ENCODE results near the gene PDXDC1.
"Not testable (repeated sequence)": the region's sequence is repeated elsewhere in the genome, so short reads cannot be mapped to it uniquely, and the experiment has no call there.

PDXDC1 gene

DNA sequence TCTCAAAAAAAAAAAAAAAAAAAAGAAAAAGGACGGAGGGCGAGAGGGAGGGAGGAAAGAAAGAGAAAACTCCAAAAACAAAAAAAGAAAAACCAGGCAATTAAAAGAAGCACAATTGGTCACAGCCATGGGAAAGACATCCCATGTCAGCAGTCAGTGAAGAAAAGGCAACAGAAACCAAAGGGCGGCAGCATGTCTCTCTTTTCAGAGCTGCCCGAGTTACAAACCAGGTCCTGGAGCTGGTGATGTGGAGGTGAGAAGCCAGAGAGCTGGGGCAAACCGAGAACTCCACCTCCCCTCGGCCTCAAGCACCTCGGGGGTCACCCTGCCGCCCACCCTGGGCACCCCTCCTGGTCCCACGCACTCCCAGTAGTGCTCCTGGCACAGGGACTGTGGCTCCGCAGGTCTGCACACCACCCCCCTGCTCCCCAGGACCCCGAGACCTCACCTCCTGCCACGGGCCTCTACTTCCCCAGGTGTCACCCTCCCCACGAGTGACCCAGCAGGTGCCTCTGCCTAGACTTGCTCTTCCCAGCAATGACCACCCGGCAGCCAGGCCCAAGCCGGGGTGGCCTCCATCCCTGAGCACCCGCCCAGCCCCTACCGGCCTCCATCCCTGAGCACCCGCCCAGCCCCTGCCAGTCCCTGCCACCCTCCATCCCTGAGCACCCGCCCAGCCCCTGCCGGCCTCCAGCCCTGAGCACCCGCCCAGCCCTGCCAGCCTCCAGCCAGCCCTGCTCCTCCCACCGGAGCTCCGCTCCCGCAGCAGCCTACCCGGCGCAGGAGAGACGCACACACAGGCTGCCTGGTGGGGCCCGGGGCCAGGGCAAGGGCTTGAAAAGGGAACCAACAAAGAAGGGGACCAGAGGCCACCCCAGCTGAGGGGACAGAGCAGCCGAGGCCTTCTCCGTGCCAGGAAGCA lies 165.9 kb downstream of the PDXDC1 start:
- not testable (repeated sequence) for DNase-seq

DNA sequence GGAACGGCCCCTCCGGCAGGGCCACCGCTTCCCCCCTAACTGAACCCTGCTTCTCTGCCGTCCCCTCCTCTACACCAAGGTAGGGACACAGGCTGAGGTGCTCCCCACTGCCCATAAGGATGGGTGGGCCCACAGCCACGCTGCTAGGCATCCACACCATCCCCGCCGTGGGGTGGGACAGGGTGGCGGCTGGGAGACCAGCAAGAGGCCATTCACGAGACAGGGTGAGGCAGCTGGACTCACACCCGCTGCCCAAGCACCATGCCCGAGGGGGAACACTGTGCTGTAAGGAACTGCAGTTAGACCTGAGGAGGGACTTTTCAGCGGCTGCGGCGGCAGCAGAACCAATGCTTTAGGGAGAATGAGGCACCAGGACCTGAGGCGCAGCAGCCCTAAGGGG lies 166.8 kb downstream of the PDXDC1 start:
- no peak for DNase-seq

DNA sequence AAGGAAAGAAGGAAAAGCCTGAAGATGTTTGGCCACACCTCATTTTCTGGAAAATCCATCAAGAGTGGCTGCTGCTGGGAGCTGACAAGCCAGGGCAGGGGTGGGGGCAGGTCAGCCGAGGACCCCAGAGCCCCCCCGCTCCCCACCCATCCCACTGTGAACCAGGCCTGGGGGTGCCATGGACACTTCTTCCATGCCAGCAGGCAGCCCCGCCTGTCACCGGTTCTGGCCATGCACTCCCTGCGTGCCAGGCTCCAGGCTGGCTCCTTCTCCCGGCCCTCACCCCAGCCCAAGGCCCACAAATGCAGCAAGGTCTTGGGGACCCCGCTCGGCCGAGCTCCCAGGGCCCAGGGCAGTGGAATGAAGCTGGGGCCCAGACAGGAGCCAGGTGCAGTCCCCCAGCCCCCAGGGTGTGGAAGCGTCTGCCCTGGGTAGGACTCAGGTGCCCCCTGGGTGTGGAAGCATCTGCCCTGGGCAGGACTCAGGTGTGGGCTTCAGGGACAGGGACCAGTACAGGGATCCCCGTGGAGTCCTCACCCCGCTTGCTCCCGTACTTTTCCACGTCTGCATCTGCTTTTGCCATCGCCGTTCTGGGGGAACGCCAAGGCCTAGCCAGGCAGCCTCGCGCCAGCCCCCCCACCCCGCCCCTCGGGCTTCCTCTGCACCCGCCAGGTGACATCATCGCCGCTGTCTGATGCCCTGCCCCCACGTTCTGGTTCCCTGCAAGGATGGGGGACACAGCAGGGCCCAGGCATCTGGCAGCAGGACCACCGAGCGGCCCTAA lies 167.5 kb downstream of the PDXDC1 start:
- not testable (repeated sequence) for DNase-seq

DNA sequence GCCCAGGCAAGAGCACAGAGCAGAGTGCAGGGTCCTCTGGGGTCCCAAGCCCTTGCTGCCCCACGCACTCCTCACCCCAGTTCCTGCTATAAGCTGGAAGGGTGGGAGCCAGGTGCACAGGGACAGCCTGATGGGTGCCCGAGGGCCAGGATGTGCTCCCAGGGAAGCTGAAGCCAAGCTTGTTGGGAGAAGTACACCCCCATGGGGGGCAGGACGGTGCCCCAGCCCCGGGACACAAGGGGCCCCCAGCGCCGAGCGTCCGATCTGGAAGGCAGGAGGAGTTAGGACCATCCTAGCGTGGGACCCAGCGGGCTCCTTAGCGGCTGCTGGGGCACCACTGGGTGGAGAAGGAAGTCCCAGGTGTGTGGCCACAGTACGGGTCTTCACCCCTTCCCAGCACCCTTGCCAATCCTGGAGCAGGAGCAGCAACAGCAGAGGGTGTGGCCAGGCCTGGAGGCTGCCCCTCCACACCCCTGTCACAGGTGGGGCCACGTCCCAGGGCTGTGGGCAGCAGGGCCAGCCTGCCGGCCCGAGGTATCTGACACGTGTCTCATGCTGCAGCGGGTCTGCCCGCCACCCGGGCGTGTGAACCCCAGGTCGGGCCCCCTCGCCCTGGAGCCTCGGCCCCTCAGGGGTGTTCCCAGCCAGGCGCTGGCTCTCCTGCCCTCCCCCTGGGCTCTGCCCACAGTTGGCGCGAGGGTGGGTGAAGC lies 168.2 kb downstream of the PDXDC1 start:
- DNase-seq, result not testable (repeated sequence)

DNA sequence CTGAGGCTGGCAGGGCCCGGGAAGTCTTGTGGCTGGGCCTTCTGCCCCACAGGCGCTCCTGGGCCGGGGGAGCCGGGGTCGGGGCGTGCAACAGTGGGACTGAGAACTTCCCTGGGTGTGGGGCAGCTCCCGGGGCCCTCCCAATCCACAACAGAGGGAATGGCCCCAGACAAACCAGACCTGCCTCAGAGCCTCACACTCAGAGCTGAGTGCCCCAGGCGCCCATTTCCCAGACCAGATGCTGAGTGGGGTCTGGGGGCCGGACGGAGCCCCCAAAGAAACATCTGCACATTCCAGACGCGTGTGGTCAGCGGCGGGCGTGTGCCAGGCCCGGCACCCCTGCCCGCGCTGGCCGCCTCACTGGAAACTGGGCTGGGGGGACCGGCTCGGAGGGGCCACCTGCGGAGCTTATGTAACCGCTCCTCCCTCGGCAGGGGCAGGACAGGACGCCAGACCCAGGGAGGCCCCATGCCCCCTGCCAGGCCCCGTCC lies 168.8 kb downstream of the PDXDC1 start:
- not testable (repeated sequence) for DNase-seq

DNA sequence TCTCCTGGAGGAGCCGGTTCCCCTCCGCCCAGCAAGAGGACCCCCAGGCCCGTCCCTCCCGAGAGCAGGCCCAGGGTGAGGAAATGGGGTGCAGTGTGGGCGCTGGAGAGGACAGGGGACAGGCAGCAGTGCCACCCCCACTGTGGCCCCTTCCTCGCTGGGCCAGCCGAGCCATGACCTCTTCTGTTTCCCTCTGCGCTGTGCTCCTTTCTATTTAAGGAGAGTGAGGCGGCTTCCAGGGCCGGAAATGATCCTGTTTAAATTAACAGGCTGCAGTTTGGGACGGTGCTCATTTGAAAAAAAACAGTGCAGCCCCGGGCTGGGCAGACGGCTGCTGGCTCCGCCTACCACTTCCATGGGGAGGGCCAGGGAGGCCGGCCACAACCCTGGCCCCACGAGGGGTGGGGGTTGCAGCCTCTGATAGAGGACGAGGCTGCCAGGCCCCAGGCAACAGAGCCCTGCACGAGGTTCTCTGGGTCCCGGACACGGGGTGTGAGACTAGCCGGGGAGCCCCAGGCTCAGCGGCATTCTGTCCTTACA lies 169.3 kb downstream of the PDXDC1 start:
- DNase-seq, result not testable (repeated sequence)

DNA sequence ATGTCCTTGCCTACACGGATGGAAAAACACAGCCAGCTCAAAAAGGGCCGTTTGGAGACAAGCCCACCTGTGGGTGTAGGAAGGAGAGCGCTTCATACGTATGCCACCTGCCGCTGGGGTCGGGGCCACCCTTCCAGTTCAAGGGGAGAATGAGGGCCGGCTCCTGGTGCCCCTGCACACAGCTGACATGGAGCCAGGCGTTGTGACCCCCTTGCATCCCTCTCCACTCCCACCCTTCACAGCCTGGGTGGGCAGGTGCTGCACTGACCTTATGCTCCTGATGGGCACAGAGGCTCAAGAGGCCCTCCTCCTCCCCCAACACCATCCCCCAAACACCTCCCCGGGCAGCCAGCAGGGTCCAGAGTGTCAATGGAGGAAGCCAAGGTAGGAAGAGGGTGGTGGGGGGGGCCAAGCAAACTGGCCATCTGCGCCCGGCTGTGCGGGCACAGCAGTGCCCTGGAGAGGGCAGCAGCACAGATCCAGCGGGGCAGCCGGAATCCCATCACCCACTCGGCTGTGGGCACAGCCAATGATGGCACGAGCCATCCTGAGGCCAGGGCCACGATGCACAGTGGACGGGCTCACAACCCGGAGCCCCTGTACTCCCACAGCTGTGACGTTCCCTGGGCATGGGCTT lies 170.1 kb downstream of the PDXDC1 start:
- DNase-seq, result not testable (repeated sequence)

DNA sequence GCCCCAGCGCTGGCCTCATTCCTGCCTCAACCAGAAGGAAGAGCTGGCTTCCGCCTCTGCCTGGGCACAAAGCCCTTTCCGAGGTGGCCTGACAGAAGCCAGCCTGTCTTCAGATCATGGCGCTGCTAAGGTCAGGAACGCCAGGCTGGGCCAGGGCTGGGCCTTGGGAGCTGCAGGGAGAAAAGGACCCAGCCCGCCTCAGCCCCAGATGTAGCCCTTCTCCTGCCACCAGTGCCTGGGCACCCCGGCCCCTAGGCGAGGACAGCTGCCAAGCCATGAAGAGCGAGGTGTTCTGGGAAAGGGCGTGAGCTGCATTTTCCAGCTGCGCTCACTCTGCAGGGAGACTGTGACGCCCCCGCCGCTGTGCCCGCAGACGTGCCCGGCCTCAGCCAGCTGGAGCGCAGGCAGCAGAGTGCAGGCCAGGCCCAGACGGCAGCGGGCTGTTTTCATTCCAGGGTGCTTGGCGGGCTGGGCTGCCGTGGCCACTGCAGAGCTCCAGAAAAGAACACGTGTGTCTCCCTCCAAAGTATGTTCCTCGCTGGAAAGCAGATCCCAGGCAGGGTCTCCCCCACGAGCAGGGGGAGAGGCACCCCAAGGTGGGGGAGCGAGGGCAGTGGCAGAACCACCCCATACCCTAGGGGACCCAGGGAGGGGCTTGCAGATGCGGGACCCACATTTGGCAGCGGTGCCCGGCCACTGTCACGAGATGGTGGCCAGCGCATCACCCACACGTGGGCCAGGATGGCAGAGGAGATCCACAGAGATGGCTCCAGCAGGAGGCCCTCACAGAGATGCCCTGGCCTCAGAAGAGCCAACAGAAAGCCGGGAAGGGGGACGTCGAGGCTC lies 170.8 kb downstream of the PDXDC1 start:
- DNase-seq, result not testable (repeated sequence)

DNA sequence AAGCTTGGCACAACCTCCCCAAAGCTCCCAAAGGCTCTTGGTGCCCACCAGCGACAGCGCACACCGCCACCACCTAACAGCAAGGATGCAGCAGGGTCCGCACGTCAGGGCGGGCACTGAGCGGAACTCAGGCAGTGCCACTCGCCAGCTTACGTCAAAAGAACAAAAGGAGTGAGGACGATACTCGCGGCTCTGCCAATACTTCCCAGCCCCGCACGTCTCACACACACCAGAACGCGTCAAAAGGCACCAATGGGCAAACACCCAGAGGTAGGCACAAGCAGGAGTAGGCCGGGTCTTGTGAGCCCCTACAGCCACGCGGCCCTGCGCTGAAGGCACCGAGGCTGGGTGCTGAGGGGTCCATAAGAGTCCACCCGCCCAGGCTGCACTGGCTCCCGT lies 171.4 kb downstream of the PDXDC1 start:
- not testable (repeated sequence) for DNase-seq

DNA sequence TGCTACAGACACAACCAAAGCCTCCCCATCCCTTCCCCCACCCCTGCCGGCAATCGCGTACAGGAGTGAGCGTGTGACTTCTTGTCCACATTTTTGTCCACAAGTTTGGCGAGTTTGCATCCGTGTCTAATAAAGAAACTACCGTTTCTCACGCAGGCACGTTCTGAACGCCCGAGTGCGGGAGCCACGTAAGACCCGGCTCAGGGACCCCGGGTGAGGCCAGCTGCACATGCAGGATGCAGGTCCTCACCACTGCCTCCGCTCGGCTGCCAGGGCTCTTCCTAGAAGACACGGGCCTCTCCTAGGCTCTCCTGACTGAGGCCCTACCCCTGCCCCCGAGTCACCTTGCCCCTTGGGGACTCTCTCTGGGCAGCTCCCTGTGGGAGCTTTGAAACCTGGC lies 174.0 kb downstream of the PDXDC1 start:
- not testable (repeated sequence) for DNase-seq

DNA sequence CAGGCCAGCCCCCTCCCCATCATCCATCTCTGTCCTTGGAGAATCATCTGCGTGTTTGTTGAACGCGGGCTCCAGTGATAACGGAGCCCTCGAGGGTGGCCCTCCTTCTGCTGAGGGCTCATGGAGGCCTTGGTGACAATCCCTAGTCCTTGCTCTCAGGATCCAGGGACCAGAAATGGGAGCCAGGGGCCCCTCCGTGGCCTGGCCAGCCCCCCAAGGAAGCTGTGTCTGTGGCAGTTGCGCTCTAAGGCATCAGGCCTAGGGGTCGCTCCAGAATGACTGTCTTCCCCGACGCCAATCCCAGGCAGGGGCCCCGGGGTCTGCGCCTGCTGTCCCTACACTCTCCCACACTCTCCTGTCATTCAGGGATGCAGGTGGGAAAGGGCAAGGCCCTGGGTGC lies 174.4 kb downstream of the PDXDC1 start:
- DNase-seq, result not testable (repeated sequence)

DNA sequence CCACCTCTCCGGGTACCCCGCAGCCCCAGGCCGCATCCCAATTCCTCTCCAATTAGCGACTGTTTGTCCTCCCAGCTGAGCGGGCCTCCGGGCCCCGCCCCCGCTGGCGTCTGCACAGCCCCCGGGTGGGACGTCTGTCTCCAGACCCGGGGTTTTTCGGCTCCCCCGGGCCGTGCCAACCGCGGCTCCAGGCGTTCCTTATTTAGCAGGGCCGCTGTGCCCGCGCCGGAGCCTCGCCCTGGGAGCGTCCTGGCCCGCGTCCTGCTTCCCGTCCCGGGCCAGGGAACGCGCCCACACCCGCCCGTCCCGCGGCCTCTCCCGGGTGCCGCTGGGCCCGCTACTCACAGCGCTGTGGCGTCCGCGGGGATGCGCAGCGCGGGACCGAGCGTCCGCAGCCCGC lies 179.2 kb downstream of the PDXDC1 start:
- DNase-seq, result peak; percentile 12

DNA sequence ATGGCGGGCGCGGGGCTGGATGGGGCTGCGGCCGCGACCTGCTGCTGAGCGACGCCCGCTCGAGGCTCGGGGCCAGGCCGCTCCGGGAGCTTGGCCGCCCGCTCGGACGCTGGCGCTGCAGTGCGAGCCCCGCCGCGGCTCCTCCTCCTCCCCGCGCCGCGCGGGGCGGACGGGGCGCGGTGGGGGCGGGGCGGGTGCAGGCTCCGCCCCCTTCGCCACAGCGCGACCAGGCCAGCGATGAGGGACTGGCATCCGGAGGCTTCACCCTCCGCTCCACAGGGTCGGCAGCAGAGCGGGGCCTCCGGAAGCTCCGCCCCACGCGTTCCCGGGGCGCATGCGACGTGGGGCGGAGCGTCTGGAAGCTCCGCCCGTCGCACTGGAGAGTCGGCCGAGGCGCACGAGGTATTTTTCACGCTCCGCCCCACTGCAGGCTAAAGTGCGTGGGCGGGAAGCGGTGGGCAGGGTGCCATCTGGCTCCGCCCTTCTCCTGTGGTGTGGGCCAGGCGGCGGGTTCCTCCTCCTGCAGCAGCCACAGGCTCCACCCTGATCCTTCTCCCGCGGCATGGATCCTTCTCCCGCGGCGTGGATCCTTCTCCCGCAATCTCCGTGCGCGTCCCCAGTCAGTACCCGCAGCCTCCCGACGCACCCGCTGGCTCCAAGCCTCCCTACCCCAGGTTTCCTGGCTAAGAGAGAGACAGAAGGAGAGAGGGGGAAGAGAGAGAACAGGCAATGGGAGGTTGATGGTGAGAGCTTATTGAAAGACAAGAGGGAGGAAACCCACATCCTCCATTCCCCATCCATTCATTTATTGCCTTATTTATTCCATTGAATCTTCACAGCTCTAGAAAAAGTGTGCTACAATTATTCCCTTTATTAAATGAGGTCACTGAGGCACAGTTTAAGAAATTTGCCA lies 180.1 kb downstream of the PDXDC1 start:
- peak; percentile 86 for DNase-seq

DNA sequence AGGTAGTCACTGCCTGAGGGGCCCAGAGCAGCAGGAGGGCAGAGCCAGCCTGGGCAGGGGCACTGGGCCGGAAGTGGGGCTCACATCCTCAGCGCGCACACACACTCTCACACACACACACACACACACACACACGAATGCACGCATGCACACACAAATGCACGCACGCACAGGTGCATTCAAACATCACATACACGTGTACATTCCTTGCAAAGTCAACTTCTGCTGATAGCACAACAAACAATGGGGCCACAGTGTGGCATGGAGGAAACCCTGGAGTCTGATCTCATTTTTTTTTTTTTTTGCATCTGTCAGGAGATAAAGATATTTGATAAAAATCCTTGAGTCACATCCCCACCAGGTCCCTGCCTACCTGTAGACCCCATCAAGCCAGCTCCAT lies 182.8 kb downstream of the PDXDC1 start:
- DNase-seq, result not testable (repeated sequence)

DNA sequence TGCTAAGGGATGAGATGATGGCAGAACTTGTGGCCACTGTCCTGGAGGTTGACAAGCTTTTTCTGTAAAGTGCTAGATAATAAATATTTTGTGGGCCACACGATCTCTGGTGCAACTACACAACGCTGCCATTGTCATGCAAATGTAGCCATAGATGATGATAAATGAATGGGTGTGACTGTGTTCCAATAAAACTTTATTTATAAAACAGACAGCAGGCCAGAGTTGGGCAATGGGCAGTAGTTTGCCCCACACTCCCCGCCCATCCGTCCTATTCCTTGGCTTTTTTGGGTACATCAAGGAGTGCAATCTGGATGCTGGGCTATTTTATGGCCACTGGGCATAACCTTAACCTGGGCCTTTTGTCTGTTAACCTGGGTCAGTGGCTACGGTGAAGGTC lies 184.8 kb downstream of the PDXDC1 start:
- not testable (repeated sequence) for DNase-seq

DNA sequence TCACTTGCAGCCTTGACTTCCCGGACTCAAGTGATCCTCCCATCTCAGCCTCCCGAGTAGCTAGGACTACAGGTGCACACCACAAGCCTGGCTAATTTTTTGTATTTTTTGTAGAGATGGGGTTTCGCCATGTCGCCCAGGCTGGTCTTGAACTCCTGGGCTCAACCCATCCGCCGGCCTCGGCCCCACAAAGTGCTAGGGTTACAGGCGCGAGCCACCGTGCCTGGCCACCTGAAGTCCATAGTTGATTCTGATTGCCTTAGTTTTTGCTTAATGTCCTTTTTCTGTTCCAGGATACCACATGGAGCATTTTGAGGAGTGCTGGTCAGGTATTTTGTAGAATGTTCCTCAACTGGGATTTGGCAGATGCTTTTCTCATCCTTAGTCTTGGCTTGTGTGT lies 185.7 kb downstream of the PDXDC1 start:
- not testable (repeated sequence) for DNase-seq

DNA sequence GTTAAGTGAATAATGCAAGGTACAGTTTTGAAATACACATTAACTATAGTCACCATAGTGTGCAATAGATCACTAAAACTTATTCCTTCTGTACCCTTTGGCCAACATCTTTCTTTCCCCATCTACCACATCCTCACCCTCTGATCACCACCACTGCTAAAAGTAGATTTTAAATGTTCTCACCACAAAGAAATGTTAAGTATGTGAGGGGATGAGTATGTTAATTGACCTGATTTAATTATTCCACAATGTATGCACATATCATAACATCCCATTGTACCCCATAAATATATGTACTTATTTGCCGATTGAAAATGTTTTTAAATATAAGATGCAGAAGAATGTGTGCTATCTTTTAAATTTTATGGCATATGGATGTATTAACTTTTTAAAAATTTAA lies 188.2 kb downstream of the PDXDC1 start:
- not testable (repeated sequence) for DNase-seq

DNA sequence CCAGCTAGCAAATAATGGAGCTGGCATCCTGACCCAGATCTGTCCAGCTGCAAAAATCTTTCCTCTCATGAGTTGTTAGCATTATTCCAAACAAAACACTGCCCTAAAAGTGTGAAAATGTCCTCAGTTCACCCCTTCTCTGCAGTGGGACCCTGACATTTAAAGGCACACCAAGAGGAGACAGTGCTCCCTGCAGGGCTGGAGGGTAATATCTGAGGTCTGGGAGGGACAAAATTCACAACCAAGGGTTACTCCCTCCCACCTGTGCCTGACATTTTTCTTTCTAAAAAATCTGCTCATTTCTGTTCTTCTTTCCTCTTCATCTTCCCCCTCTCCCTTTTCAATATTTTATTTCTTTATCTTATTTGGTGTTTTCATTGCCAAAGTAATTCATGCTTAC lies 191.4 kb downstream of the PDXDC1 start:
- not testable (repeated sequence) for DNase-seq

DNA sequence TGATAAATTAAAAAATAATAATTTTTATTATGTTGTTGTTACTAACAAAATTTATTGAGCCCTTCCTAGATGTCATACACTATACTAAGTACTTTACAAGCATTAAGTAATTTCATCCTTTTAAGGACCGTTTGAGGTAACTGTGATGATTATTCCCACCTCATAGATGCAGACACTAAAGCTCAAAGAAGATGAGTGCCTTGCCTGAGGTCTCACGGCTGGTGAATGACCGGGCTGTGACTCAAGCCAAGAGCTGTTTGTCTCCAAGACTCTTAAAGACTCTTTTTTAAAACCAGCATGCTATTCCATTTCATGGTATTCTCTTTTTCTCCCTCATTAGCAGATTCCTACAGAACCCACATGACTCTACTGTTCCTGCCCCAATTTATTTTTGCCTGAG lies 193.5 kb downstream of the PDXDC1 start:
- DNase-seq, result not testable (repeated sequence)
